Keratinocyte (primary cell): ENCODE data around the gene SNW1. TPM values are rescaled to one million over a fixed set of nuclear protein-coding genes. Genes with fewer than 3 reads are reported as not detected.

Experiments
- DNase-seq: peaks from one replicate; pipeline ENCODE4 v3.0.0-alpha.2; 2011; ENCODE audit warnings: low read depth, missing footprints, low spot score
- FAIRE-seq: peaks from 2 replicates; lab custom pipeline; 2011; peaks lifted over from hg19 to GRCh38; lab: Jason Lieb, UNC
- H2AFZ ChIP-seq: 2 replicates; pipeline ENCODE4 v1.6.0; 2012; ENCODE audit warnings: low read length, control low read depth, inconsistent platforms; ENCODE audit not compliant: control insufficient read depth
- H3K27ac ChIP-seq: 2 replicates; pipeline ENCODE4 v1.5.1; 2011; ENCODE audit warnings: low read length; ENCODE audit not compliant: control insufficient read depth, insufficient read depth
- H3K27me3 ChIP-seq: 3 replicates; pipeline ENCODE4 v1.6.0; 2011; ENCODE audit warnings: low read length; ENCODE audit not compliant: control insufficient read depth, insufficient read depth; ENCODE audit errors: extremely low read depth
- H3K36me3 ChIP-seq, 2 experiments: 2 replicates in 1 of 2; 3 replicates in 1 of 2; pipeline ENCODE4 v1.5.1; 2011; ENCODE audit warnings: low read length in 2 of 2, mild to moderate bottlenecking in 1 of 2; ENCODE audit not compliant: control insufficient read depth in 2 of 2, insufficient read depth in 2 of 2; ENCODE audit errors: extremely low read depth in 1 of 2
- H3K4me1 ChIP-seq: 3 replicates; pipeline ENCODE4 v1.5.1; 2011; ENCODE audit warnings: low read length; ENCODE audit not compliant: control insufficient read depth, insufficient read depth; ENCODE audit errors: extremely low read depth
- H3K4me2 ChIP-seq: 3 replicates; pipeline ENCODE4 v1.6.0; 2011; ENCODE audit warnings: low read depth, low read length; ENCODE audit not compliant: control insufficient read depth, insufficient read depth; ENCODE audit errors: extremely low read depth
- H3K4me3 ChIP-seq, 3 experiments: fragments of 200-600 bp in 1 of 3; sonication (generic) in 1 of 3; 2 replicates in 2 of 3; 3 replicates in 1 of 3; pipeline ENCODE4 v1.5.1; 2011 to 2016; ENCODE audit warnings: low read length in 3 of 3, mild to moderate bottlenecking in 3 of 3, control low read depth in 2 of 3, inconsistent platforms in 1 of 3, low read depth in 1 of 3, mixed read lengths in 1 of 3, mixed run types in 1 of 3, moderate library complexity in 1 of 3; ENCODE audit not compliant: control insufficient read depth in 2 of 3, insufficient read depth in 2 of 3; ENCODE audit errors: extremely low read depth in 1 of 3
- H3K79me2 ChIP-seq: 2 replicates; pipeline ENCODE4 v1.6.0; 2012; ENCODE audit warnings: low read length; ENCODE audit not compliant: control insufficient read depth, insufficient read depth
- H3K9ac ChIP-seq: 3 replicates; pipeline ENCODE4 v1.6.0; 2011; ENCODE audit warnings: low read length; ENCODE audit not compliant: control insufficient read depth, insufficient read depth; ENCODE audit errors: extremely low read depth
- H3K9me1 ChIP-seq: 3 replicates; pipeline ENCODE4 v1.6.0; 2011; ENCODE audit warnings: low read length; ENCODE audit not compliant: control insufficient read depth, insufficient read depth; ENCODE audit errors: extremely low read depth
- H3K9me3 ChIP-seq: 2 replicates; pipeline ENCODE4 v1.5.1; 2012; ENCODE audit warnings: low read depth, low read length; ENCODE audit not compliant: control insufficient read depth
- H4K20me1 ChIP-seq: 3 replicates; pipeline ENCODE4 v1.6.0; 2011; ENCODE audit warnings: low read length; ENCODE audit not compliant: control insufficient read depth, insufficient read depth; ENCODE audit errors: extremely low read depth
- EZH2 ChIP-seq: IDR thresholded peaks from one replicate; pipeline ENCODE4 v1.6.1; 2012; ENCODE audit warnings: inconsistent platforms, mild to moderate bottlenecking, low read length, moderate library complexity
- dilution Hi-C: fragments of 300-500 bp; cut with MboI; formaldehyde crosslinking; loops from one replicate; pipeline ENCODE4 v1.7.0; 2020; ENCODE audit warnings: low sequenced_read_pairs; ENCODE audit not compliant: extremely low pct_ligation_motif_present
- polyA plus RNA-seq, 5 experiments: library from polyadenylated mRNA; depleted of rRNA in 3 of 5; stranded (reverse) in 3 of 5; stranded (forward) in 1 of 5; unstranded in 1 of 5; fragments of >200 nt; gene quantifications; 1 replicate in 1 of 5; 2 replicates in 3 of 5; 3 replicates in 1 of 5; pipeline versions ENCODE4 v1.2.1 to v1.2.3, GENCODE V29; 2011 to 2012; ENCODE audit warnings: missing spikeins in 2 of 5, low read depth in 1 of 5, low replicate concordance in 1 of 5
- TF ChIP-seq, protein P1 (sequence below), 3 experiments: IDR thresholded peaks in 1 of 3; conservative IDR thresholded peaks in 1 of 3; optimal IDR thresholded peaks in 1 of 3; 2 replicates in 2 of 3; 3 replicates in 1 of 3; pipeline versions ENCODE3 to v1.5.1; 2011; ENCODE audit warnings: low read length in 3 of 3, mild to moderate bottlenecking in 3 of 3, moderate library complexity in 2 of 3, control low read depth in 1 of 3, inconsistent platforms in 1 of 3; ENCODE audit not compliant: insufficient read depth in 2 of 3; ENCODE audit errors: extremely low read depth in 1 of 3

SNW1 gene
- polyA plus RNA-seq, 1 donor (not counting 4 experiments of a cell fraction or from before 2014, with no cell fraction given) = 52.5 TPM

DNA sequence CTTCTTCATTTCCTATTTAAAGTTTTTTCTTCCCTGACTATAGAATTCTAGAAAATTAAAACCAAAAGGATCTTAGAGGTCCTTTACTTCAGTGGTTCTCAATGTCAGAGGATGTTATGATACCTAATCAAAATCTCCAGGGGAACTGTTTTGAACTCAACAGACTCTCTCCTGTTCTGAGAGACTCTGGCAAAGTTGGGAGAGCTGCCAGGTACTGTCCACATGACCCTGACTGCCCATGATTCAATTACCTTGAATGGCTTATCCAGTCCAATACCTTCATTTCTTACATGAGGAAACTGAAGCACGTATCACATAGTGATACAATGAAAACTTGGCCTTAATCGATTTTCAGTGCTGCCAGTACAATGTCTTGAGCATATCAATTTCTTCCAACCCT is 69.7 kb downstream of the SNW1 start:
- Histone ChIP-seq H3K27ac (no peak overlapping the region), H3K9ac (no peak overlapping the region), H3K27me3 (no peaks in the 10 kb centered on the region), H3K9me3 (no peaks in the 10 kb centered on the region), H3K4me1 (no peaks in the 10 kb centered on the region), H2AFZ (no peak overlapping the region), H3K36me3 (peaks cover 0 to 6% of the 10 kb centered on the region in 2 experiments), H3K79me2 (no peaks in the 10 kb centered on the region), H4K20me1 (no peaks in the 10 kb centered on the region), H3K4me2 (no peak overlapping the region), H3K4me3 (no peak overlapping the region), H3K9me1 (no peaks in the 10 kb centered on the region)
- FAIRE-seq (no peak), DNase-seq (no peak)
- TF ChIP-seq EZH2 = no peak
- TF ChIP-seq, protein P1, sequence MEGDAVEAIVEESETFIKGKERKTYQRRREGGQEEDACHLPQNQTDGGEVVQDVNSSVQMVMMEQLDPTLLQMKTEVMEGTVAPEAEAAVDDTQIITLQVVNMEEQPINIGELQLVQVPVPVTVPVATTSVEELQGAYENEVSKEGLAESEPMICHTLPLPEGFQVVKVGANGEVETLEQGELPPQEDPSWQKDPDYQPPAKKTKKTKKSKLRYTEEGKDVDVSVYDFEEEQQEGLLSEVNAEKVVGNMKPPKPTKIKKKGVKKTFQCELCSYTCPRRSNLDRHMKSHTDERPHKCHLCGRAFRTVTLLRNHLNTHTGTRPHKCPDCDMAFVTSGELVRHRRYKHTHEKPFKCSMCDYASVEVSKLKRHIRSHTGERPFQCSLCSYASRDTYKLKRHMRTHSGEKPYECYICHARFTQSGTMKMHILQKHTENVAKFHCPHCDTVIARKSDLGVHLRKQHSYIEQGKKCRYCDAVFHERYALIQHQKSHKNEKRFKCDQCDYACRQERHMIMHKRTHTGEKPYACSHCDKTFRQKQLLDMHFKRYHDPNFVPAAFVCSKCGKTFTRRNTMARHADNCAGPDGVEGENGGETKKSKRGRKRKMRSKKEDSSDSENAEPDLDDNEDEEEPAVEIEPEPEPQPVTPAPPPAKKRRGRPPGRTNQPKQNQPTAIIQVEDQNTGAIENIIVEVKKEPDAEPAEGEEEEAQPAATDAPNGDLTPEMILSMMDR (optimal IDR thresholded peaks at IDR 0.05 in 1 of 3, IDR thresholded peaks at IDR 0.05 in 1 of 3, conservative IDR thresholded peaks at IDR 0.05 in 1 of 3; ENCODE audit: extremely low read depth in 1 of 3, insufficient read depth in 2 of 3, low read length in 3 of 3) = no peak
- dilution Hi-C loops = no loop called here

- H3K27me3 ChIP-seq = no peaks in the 10 kb centered on the region
- peaks cover 3% of the 10 kb centered on the region for H4K20me1 ChIP-seq
- DNase-seq (no peak), FAIRE-seq (peak; percentile 20)
- H3K9me3 ChIP-seq = no peaks in the 10 kb centered on the region
- no peaks in the 10 kb centered on the region for H3K9me1 ChIP-seq
- H3K4me3 ChIP-seq = no peak overlapping the region
- no peak overlapping the region for H3K9ac ChIP-seq
- H3K79me2 ChIP-seq = no peaks in the 10 kb centered on the region
- dilution Hi-C loops = no loop called here
- no peak overlapping the region for H3K27ac ChIP-seq
- TF ChIP-seq, protein P1 (optimal IDR thresholded peaks at IDR 0.05 in 1 of 3, IDR thresholded peaks at IDR 0.05 in 1 of 3, conservative IDR thresholded peaks at IDR 0.05 in 1 of 3; ENCODE audit: extremely low read depth in 1 of 3, insufficient read depth in 2 of 3, low read length in 3 of 3) = no peak
- TF ChIP-seq EZH2 = no peak
- H3K4me1 ChIP-seq = peaks cover 10% of the 10 kb centered on the region
- no peaks in the 10 kb centered on the region for H3K36me3 ChIP-seq
- H3K4me2 ChIP-seq = peak overlapping the region; percentile 1
- no peak overlapping the region for H2AFZ ChIP-seq
Observed at GRCh38 chr14:77682158-77682553, 78.8 kb downstream of the SNW1 start.
